Measurements from ENCODE around the gene MRPL50.

- TF ChIP-seq CTCF (IDR thresholded peaks at IDR 0.05) (no peak), POLR2A (IDR thresholded peaks at IDR 0.05) (no peak)
Observed at GRCh38 chr9:101369286-101369685, 29.1 kb downstream of the MRPL50 start.
